ENCODE data around the gene NINJ1.
"Not testable (repeated sequence)": the region's sequence is repeated elsewhere in the genome, so short reads cannot be mapped to it uniquely, and the experiment has no call there.

Gene NINJ1

GRCh38 chr9:93114984-93115335 is 19.1 kb downstream of the NINJ1 start:
- Mint-ChIP-seq H3K36me3 (ENCODE audit: low read depth) (peaks cover 54% of the 10 kb centered on the region), H3K9me3 (no peaks in the 10 kb centered on the region), H3K27me3 (no peaks in the 10 kb centered on the region), H3K27ac (peak overlapping the region; percentile 90), H3K4me1 (ENCODE audit: low read depth) (peaks cover 89% of the 10 kb centered on the region), H3K4me3 (peak overlapping the region; percentile 10)
- intact Hi-C loops (cut with micrococcal nuclease), result no loop called here

GRCh38 chr9:93114169-93114983 is 19.7 kb downstream of the NINJ1 start:
- no peaks in the 10 kb centered on the region for H3K9me3 Mint-ChIP-seq
- H3K27me3 Mint-ChIP-seq, result no peaks in the 10 kb centered on the region
- H3K4me1 Mint-ChIP-seq (ENCODE audit: low read depth), result peaks cover 89% of the 10 kb centered on the region
- H3K4me3 Mint-ChIP-seq, result no peak overlapping the region
- intact Hi-C loops (cut with micrococcal nuclease), result no loop called here
- peak overlapping the region; percentile 90 for H3K27ac Mint-ChIP-seq
- peaks cover 51% of the 10 kb centered on the region for H3K36me3 Mint-ChIP-seq (ENCODE audit: low read depth)

- no peaks in the 10 kb centered on the region for H3K9me3 Mint-ChIP-seq
- H3K27me3 Mint-ChIP-seq, result no peaks in the 10 kb centered on the region
- H3K27ac Mint-ChIP-seq, result peak overlapping the region; percentile 90
- intact Hi-C loops (cut with micrococcal nuclease), result no loop called here
- no peak overlapping the region for H3K4me3 Mint-ChIP-seq
- H3K36me3 Mint-ChIP-seq (ENCODE audit: low read depth), result peaks cover 65% of the 10 kb centered on the region
- peaks cover 89% of the 10 kb centered on the region for H3K4me1 Mint-ChIP-seq (ENCODE audit: low read depth)
These were observed 21.1 kb downstream of the NINJ1 start for GRCh38 chr9:93112864-93113389.

GRCh38 chr9:93112116-93112863 is 21.8 kb downstream of the NINJ1 start:
- Mint-ChIP-seq H3K27ac (peak overlapping the region; percentile 90), H3K4me1 (ENCODE audit: low read depth) (peaks cover 91% of the 10 kb centered on the region), H3K27me3 (no peaks in the 10 kb centered on the region), H3K36me3 (ENCODE audit: low read depth) (peaks cover 72% of the 10 kb centered on the region), H3K4me3 (peak overlapping the region; percentile 37), H3K9me3 (no peaks in the 10 kb centered on the region)
- intact Hi-C loops (cut with micrococcal nuclease), result no loop called here

GRCh38 chr9:93111371-93112115 is 22.5 kb downstream of the NINJ1 start:
- H3K4me1 Mint-ChIP-seq (ENCODE audit: low read depth), result peaks cover 94% of the 10 kb centered on the region

GRCh38 chr9:93111001-93111370 is 23.1 kb downstream of the NINJ1 start:
- Mint-ChIP-seq H3K36me3 (ENCODE audit: low read depth) (peaks cover 77% of the 10 kb centered on the region), H3K9me3 (no peaks in the 10 kb centered on the region), H3K4me3 (no peak overlapping the region), H3K27me3 (no peaks in the 10 kb centered on the region), H3K4me1 (ENCODE audit: low read depth) (peaks cover 90% of the 10 kb centered on the region), H3K27ac (peak overlapping the region; percentile 90)
- intact Hi-C loops (cut with micrococcal nuclease), result no loop called here

More at GRCh38 chr9:93111371-93112115, 22.5 kb downstream of the NINJ1 start:
- Mint-ChIP-seq H3K9me3 (no peaks in the 10 kb centered on the region), H3K36me3 (ENCODE audit: low read depth) (peaks cover 77% of the 10 kb centered on the region), H3K27ac (peak overlapping the region; percentile 90), H3K27me3 (no peaks in the 10 kb centered on the region), H3K4me3 (peak overlapping the region; percentile 37)
- intact Hi-C loops (cut with micrococcal nuclease), result no loop called here

GRCh38 chr9:93110311-93110855 is 23.7 kb downstream of the NINJ1 start:
- no peaks in the 10 kb centered on the region for H3K9me3 Mint-ChIP-seq

GRCh38 chr9:93108291-93109041 is 25.6 kb downstream of the NINJ1 start:
- H3K27me3 Mint-ChIP-seq, result no peaks in the 10 kb centered on the region
- H3K4me1 Mint-ChIP-seq (ENCODE audit: low read depth), result peaks cover 86% of the 10 kb centered on the region
- H3K27ac Mint-ChIP-seq, result peak overlapping the region; percentile 90
- peaks cover 5% of the 10 kb centered on the region for H3K9me3 Mint-ChIP-seq
- H3K4me3 Mint-ChIP-seq, result no peak overlapping the region
- H3K36me3 Mint-ChIP-seq (ENCODE audit: low read depth), result peaks cover 85% of the 10 kb centered on the region
- intact Hi-C loops (cut with micrococcal nuclease), result loop anchor here (1.0 to 5.0 kb wide), 3 partner anchors 42 to 459 kb away; no protein-coding TSS in a partner anchor

More at GRCh38 chr9:93110311-93110855, 23.7 kb downstream of the NINJ1 start:
- Mint-ChIP-seq H3K4me1 (ENCODE audit: low read depth) (peaks cover 96% of the 10 kb centered on the region), H3K4me3 (no peak overlapping the region), H3K27me3 (no peaks in the 10 kb centered on the region), H3K36me3 (ENCODE audit: low read depth) (peaks cover 81% of the 10 kb centered on the region), H3K27ac (peak overlapping the region; percentile 90)
- intact Hi-C loops (cut with micrococcal nuclease), result no loop called here

- Mint-ChIP-seq H3K4me1 (ENCODE audit: low read depth) (peaks cover 79% of the 10 kb centered on the region), H3K9me3 (peaks cover 6% of the 10 kb centered on the region), H3K4me3 (no peak overlapping the region), H3K36me3 (ENCODE audit: low read depth) (peaks cover 81% of the 10 kb centered on the region), H3K27ac (peak overlapping the region; percentile 90), H3K27me3 (no peaks in the 10 kb centered on the region)
- intact Hi-C loops (cut with micrococcal nuclease), result loop anchor here (2.0 to 5.0 kb wide), 2 partner anchors 43 to 460 kb away; no protein-coding TSS in a partner anchor
These were observed 26.3 kb downstream of the NINJ1 start for GRCh38 chr9:93107825-93108161.

- Mint-ChIP-seq H3K27ac (peak overlapping the region; percentile 90), H3K27me3 (no peaks in the 10 kb centered on the region), H3K4me3 (no peak overlapping the region), H3K36me3 (ENCODE audit: low read depth) (peaks cover 76% of the 10 kb centered on the region), H3K9me3 (peaks cover 6% of the 10 kb centered on the region), H3K4me1 (ENCODE audit: low read depth) (peaks cover 74% of the 10 kb centered on the region)
- intact Hi-C loops (cut with micrococcal nuclease), result loop anchor here (5.0 kb wide), 1 partner anchor 460 kb away; no protein-coding TSS in a partner anchor
These were observed 26.8 kb downstream of the NINJ1 start for GRCh38 chr9:93107151-93107824.

- Mint-ChIP-seq H3K36me3 (ENCODE audit: low read depth) (peaks cover 60% of the 10 kb centered on the region), H3K27ac (no peak overlapping the region)
These were observed 28.4 kb downstream of the NINJ1 start for GRCh38 chr9:93105620-93106019.

GRCh38 chr9:93101086-93101485 is 33.0 kb downstream of the NINJ1 start:
- H3K36me3 Mint-ChIP-seq (ENCODE audit: low read depth), result peaks cover 25% of the 10 kb centered on the region
- intact Hi-C loops (cut with micrococcal nuclease); H3K27ac Mint-ChIP-seq; H3K4me3 Mint-ChIP-seq; H3K9me3 Mint-ChIP-seq; H3K27me3 Mint-ChIP-seq: not testable (repeated sequence)
- H3K4me1 Mint-ChIP-seq (ENCODE audit: low read depth), result peaks cover 55% of the 10 kb centered on the region

More at GRCh38 chr9:93105620-93106019, 28.4 kb downstream of the NINJ1 start:
- Mint-ChIP-seq H3K4me3 (no peak overlapping the region), H3K4me1 (ENCODE audit: low read depth) (peaks cover 60% of the 10 kb centered on the region), H3K27me3 (no peaks in the 10 kb centered on the region), H3K9me3 (peaks cover 6% of the 10 kb centered on the region)
- intact Hi-C loops (cut with micrococcal nuclease), result loop anchor here (5.0 kb wide), 1 partner anchor 462 kb away; no protein-coding TSS in a partner anchor

Data from dendritic cell treated with granulocyte-macrophage colony-stimulating factor and Interleukin-4, amounts not matched to agents 40 ng/mL and 50 ng/mL, for 4 days (primary cell).